ENCODE results near the gene EIF4ENIF1. TPM values are rescaled to one million over a fixed set of nuclear protein-coding genes. Genes with fewer than 3 reads are reported as not detected.
"Not testable (repeated sequence)": the region's sequence is repeated elsewhere in the genome, so short reads cannot be mapped to it uniquely, and the experiment has no call there.

The EIF4ENIF1 gene
- total and polyA plus RNA-seq, 8 donors: 7.8 to 32.6 (median 11.5) TPM

- no peak for TF ChIP-seq EP300 (IDR thresholded peaks at IDR 0.05)
- 30 to 51% (median 49%) methylated on average over 4 of the region's 4 CpGs for WGBS, 5 donors
- no peak for DNase-seq
- no peak overlapping the region for H3K27ac ChIP-seq
- intact Hi-C loops (cut with DNase I; ENCODE audit: low total_unique reads): no loop called here
- H3K27me3 ChIP-seq: no peaks in the 10 kb centered on the region
- peaks cover 0 to 19% (median 2%) of the 10 kb centered on the region in 4 donors for H3K36me3 ChIP-seq
- H3K4me3 ChIP-seq: no peak overlapping the region
- no peaks in the 10 kb centered on the region for H3K4me1 ChIP-seq
- no peaks in the 10 kb centered on the region for H3K9me3 ChIP-seq
These were observed 30.4 kb upstream of the EIF4ENIF1 start for GRCh38 chr22:31520051-31520450.

- H3K9me3 ChIP-seq: no peaks in the 10 kb centered on the region
- TF ChIP-seq POLR2A (IDR thresholded peaks at IDR 0.05) (no peak), POLR2AphosphoS5 (IDR thresholded peaks at IDR 0.05) (no peak), CTCF (IDR thresholded peaks at IDR 0.05) (no peak), EP300 (IDR thresholded peaks at IDR 0.05) (no peak)
- intact Hi-C loops (cut with DNase I; ENCODE audit: low total_unique reads): no loop called here
- H3K27me3 ChIP-seq: no peaks in the 10 kb centered on the region
- DNase-seq: no peak
- no peak overlapping the region for H3K4me3 ChIP-seq
- 87 to 91% (median 88%) methylated on average over 6 of the region's 6 CpGs for WGBS, 5 donors
- H3K27ac ChIP-seq: no peak overlapping the region
- H3K4me1 ChIP-seq: no peaks in the 10 kb centered on the region
- peaks cover 0 to 40% (median 25%) of the 10 kb centered on the region in 4 donors for H3K36me3 ChIP-seq
These were observed 19.6 kb upstream of the EIF4ENIF1 start for GRCh38 chr22:31509061-31509762.

GRCh38 chr22:31508536-31508935 is 18.9 kb upstream of the EIF4ENIF1 start:
- H3K9me3 ChIP-seq: no peaks in the 10 kb centered on the region
- H3K27me3 ChIP-seq: no peaks in the 10 kb centered on the region
- no peak for DNase-seq
- H3K27ac ChIP-seq: no peak overlapping the region
- H3K4me1 ChIP-seq: no peaks in the 10 kb centered on the region
- TF ChIP-seq CTCF (IDR thresholded peaks at IDR 0.05) (no peak), EP300 (IDR thresholded peaks at IDR 0.05) (no peak), POLR2AphosphoS5 (IDR thresholded peaks at IDR 0.05) (no peak), POLR2A (IDR thresholded peaks at IDR 0.05) (no peak)
- WGBS, 5 donors: 92 to 97% (median 94%) methylated on average over 4 of the region's 4 CpGs
- H3K4me3 ChIP-seq: no peak overlapping the region
- peaks cover 0 to 39% (median 25%) of the 10 kb centered on the region in 4 donors for H3K36me3 ChIP-seq
- intact Hi-C loops (cut with DNase I; ENCODE audit: low total_unique reads): no loop called here

- H3K4me3 ChIP-seq; H3K4me1 ChIP-seq; H3K9me3 ChIP-seq; H3K27ac ChIP-seq; DNase-seq; intact Hi-C loops (cut with DNase I; ENCODE audit: low total_unique reads); H3K27me3 ChIP-seq: not testable (repeated sequence)
- H3K36me3 ChIP-seq: peaks cover 0 to 33% (median 25%) of the 10 kb centered on the region in 4 donors
These were observed 17.9 kb upstream of the EIF4ENIF1 start for GRCh38 chr22:31507517-31507916.

- WGBS, 5 donors: 69 to 93% (median 88%) methylated on average over 4 of the region's 4 CpGs
- Histone ChIP-seq H3K36me3 (peaks cover 0 to 16% (median 11%) of the 10 kb centered on the region in 4 donors), H3K9me3 (no peaks in the 10 kb centered on the region), H3K27ac (no peak overlapping the region), H3K4me3 (no peak overlapping the region), H3K4me1 (no peaks in the 10 kb centered on the region), H3K27me3 (no peaks in the 10 kb centered on the region)
- DNase-seq: no peak
- TF ChIP-seq CTCF (IDR thresholded peaks at IDR 0.05) (no peak), POLR2A (IDR thresholded peaks at IDR 0.05) (no peak), POLR2AphosphoS5 (IDR thresholded peaks at IDR 0.05) (no peak), EP300 (IDR thresholded peaks at IDR 0.05) (no peak)
- intact Hi-C loops (cut with DNase I; ENCODE audit: low total_unique reads): no loop called here
These were observed 14.6 kb upstream of the EIF4ENIF1 start for GRCh38 chr22:31504282-31504681.

Data from stomach (tissue), 9 donors.